NCI-H526 (cell line): Measurements from ENCODE around the gene FYCO1.

Source experiments
- DNase-seq, 2 experiments: peaks; one replicate each; lab custom pipeline; 2025; lab: John Stamatoyannopoulos, UW

Gene FYCO1

DNA sequence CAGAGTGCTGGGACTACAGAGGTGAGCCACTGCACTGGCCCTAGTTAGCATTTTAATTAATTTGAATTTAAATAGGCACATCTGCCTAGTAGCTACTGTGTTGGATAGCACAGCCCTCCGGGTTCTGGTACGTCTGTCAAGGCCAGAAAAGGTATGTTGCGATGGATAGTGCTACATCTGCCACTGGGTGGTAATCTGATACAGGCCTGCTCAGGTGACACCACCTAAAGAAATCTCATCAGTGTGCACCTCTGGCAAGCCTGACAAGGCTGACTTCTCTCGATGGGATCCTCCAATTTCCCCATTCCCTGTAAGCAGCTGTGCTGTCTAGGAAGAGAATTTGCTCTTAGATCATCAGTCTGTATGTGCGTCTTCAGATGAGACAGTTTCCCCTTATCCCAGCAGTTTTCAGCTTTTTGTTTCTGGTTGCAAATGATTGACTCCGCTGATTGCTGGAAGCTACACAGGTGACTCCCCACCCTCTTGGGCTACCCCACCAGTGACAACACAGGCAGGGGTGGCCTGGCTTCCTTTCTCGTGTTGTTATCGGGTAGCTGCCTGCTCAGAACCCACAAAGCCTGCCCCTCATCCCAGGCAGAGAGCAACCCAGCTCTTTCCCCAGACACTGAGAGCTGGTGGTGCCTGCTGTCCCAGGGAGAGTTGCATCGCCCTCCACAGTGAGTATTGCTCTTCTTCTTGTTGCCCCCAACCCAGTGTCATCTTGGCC is 109.5 kb downstream of the FYCO1 start, which contains the start of gene CCR9:
Gene CCR9, plus strand, starts transcription at position 565 of the 727 bp plus-strand sequence. CDS start 8,391 bp downstream, outside the sequence.
- no peak for DNase-seq

DNA sequence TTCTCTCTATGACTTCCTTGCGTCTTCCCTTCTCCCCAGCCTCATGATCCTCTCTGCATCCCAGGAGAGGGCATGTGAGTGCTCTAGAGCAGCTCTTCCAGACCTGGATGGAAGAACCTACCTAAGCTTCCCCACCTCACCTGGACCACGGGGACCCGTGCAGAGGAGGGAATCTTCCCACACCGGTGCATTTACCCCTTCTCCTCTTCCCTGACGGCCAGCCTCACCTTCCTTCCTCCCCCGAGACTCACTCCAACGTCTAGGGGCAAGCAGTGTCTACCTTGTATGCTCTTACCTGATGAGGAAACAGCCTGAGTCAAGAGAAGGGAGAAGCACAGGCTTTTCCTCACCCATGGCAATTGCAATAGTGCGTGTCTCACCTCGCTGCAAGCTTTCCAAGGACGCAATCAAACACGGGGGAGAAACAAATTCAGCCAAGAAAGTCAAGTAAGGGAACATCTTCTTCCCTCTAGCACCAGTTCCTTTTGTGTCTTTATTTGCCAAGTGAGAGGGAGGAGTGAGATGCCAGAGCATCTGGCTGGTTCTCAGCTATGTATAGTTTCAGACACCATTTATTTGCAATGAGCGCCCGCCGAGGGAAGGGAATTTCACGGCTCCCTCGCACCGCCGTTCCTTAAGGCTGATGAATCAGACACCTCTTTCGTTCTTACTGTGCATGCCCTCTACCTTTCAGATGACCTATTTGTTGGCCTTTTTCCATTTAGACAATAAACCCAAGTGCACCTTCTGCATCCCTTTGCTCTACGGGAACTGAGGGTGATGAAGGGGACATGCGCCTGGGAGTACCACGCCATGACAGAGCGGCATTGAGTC is 111.0 kb downstream of the FYCO1 start:
- DNase-seq: no peak

DNA sequence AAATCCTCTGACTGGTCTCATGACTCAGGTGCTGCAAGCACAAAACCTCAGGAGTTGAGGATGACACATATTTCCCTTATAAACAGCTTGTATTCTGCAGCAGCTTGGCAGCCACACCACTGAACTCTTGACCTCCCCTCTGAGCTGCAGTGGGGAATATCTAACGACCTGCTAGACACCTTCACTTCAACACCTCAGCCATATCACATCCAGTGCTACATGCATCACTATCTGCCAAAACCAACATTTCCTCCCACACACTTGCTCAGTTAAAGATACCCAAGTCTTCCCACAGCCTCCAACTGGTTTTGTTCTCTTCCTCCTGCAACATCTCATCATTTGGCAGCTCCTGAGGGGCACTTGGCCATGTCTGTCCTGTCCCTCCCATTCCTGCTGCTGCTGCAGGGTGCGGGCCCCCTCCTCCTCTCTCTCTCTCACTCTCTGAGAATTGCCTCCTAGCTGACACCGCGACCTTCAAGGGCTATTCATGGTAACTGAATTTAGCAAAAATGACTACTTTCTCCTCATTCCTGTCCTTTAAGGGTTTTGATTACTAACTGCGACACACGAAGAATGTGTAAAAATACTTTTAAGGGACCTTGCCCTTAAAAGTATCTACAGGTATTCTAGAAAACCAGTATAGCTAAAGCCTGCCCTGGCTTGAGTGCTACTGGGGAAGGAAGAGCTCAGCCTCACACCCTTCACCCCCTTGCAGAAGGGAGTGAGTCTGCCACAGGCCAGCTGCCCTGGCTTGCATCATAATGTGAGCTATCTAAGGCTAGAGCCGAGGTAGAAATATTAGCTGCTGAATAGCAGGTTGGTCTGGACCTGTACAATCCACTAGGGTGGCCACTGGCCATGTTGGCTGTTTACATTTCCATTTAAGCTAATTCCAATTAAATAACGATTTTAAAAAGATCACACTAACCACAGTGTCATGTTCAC is 114.3 kb downstream of the FYCO1 start:
- no peak for DNase-seq

DNA sequence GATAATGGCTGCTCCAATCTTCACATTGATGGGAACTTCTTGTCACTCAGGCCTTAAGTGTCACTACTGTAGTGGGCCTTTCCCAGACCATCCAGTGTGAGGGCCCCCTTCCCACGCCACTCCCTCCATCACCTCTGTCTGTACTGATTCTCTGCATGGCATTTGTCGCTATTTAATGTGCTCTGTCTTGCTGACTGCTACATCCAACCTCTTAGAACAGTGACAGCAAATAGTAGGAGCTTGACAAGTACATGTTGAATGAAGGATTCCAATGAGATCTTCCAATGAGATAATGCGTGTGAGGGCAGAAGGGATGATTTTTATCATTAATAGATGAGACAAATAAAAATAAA is 114.9 kb downstream of the FYCO1 start:
- DNase-seq: no peak

DNA sequence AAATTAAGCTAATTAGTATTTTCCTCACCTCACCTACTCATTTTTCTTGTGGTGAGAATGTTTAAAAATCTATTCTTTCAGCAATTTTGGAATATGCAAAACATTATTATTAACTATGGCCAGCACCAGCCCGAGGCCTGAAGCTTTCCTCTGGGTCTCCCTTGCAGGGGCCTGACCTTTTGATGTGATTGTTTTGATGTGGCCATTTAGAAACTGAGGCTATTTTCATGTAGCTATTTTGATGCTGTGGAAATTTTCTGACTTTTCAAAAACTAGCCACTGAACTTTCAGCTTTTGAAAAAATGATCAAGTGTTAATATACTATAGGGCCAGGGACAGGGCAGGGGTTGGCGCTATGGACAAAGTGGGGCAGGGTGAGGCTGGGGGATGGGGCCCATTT is 117.5 kb downstream of the FYCO1 start:
- no peak for DNase-seq

DNA sequence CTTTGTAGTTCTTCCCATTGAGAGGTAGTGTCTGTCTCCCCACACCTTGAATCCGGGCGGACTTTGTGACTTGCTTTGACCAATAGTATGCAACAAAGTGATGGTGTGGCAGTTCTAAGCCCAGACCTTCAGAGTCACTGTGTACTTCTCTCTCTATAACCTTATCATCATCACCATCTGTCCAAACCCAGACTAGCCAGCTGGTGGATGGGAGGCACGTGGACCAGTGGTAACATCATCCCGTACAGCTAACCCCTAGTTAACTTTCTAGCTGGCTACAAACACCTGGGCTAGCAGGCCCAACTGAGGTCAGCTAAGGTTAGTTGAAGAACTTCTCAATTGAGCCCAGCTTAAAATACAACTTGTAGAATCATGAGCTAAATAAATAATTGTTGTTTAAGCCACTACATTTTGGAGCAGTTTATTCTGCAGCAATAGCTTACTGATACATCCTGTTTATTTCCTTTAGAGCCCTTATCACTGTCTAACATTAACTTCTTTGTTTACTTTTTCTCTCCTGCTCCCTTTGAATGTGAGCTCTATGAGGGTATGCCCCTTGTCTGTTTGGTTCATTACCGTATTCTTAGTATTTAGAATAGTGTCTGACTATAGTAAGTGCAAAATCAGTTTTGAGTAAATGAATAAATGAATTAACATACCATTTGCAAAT is 120.8 kb downstream of the FYCO1 start:
- no peak for DNase-seq

DNA sequence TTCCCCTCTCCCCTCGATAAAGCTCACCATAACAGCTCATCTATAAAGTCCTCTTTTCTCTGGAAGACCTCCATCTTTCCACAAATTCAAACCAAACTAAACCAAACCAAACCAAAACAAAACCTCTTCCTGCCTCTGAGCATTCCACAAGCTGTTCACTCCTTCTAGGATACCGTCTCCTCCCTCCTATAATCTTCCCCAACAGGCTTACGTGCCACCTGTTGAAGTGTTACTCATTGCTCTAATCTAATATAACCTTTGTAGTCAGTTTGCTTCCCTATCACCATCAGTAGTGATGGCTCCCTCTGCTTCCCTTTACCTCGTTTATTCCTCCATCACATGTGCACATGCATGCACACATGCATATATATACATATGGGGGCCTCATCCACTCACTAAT is 122.0 kb downstream of the FYCO1 start:
- DNase-seq: no peak

DNA sequence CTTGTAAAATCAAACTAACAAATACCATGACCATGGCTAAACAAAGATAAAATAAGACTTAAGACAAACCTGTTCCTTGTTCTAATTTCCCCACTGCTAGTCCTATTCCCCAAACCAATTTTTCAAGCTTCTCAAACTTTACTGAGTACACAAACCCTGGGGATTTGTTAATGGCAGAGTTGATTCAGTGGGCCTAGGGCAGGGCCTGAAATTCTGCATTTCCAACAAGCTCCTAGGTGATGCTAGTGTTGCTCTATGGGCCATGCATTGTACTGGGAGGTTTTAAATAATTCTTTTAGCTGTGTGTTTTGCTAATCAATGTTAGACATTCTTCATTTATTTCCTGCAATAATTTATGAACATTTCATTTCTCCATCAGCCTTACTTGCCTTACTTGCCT is 122.6 kb downstream of the FYCO1 start:
- DNase-seq: no peak

DNA sequence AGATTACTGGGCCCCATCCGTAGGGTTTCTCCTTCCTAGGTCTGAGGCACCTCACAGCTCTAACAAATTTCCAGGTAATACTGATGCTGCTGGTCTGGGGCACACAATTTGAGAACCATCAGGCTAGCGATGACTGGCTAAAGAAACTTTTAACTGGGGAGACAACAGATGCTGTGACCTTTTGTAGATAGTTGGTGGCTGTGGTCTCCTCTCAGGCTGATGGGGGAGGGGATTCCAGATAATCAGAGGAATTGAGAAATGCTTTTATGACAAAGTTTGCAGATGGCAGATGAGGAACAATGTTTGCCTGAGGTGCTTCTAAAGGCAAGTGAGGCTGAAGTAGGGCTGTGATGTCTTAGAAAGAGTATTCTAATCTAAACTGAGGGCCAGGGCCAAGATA is 123.1 kb downstream of the FYCO1 start:
- no peak for DNase-seq

DNA sequence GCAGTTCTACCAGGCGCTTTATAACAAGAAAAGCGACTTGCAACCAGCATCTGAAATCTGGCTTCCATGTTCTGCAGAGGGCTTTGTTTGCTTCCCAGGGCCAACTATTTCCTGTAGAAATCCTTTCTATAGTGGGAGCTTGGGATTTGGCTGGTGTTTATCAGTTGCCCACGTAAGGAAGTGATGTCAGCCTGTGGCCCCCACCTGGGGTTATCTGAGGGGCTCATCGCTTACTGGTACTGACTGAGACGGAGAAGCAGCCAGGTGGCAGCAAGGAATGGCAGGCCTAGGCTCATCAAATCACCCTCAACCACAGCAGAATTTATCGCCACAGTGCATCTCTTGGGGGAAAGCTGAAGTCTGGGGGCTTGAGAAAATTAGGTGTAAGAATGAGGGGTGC is 123.8 kb downstream of the FYCO1 start:
- no peak for DNase-seq

DNA sequence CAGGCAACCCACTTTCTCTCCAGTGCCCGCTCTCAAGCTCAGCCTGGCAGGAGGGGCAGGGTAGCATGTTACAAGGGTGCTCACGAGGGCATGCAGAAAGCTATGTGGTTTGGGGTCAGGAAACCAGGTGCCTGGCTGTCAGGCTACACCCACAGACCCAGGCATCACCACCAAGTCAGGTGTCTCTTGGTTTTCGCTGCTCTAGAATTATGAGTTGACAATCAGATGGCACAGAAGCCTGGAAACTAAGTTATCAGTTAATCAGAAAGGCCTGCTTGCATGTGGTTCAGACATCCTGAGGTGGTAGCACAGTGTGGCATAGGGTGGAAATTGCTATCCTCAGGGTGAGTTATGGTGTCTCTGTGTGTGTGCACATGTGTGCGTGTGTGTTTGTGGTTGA is 125.5 kb downstream of the FYCO1 start:
- no peak for DNase-seq

DNA sequence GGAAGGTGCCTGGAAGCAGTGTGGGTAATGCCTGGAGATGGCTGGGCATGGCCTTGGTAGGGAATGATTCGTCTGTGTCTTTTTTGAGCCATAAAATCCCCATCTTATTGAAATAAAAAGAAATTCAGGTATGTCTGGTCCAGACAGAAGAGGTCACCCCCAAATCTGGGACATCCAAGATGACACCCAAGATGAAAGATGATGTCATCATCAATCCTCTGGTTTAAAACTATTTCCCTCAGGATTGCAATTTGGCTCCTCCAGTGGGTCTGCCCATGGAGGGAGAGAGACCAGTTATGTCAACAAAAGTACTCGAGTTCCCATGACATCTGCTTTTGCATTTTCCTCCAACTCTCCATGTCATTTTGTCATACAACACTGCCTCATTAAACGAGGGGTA is 126.0 kb downstream of the FYCO1 start:
- no peak for DNase-seq

DNA sequence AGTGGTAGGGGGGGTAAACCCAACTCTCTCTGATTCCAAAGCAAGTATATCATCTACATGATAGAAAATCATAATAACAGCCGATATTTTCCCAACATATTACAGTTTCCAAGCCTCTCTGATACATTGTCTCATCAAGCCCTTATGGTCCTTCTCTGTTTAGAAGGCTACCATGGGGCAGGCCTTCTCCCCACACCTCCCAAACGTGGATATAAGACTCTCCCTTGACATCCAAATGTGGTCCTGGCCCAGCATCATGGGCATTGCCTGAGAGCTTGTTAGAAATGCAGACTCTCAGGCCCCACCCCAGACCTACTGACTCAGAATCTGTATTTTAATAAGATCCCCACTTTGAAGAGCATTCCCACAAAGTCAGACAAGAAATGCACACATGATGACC is 127.0 kb downstream of the FYCO1 start:
- no peak for DNase-seq

DNA sequence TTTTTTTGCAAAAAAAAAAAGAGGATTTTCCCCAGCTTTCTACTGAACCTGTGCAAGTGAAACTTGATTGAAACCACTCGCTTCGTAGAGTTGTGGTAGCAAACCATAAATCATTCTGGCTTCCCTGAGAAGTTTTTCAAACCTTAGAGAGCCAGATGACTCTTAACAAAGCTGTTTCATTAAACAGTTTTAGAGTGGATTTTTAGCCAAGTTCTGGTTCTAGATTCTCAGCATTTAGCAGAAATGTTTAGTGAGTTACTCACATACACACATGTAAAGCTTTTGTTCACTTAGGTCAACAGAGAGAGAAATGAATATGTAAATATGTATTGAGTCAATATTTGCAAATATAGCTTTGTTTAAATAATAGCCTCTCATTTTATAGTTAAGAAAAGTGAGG is 127.4 kb downstream of the FYCO1 start:
- DNase-seq: peak; percentile 9 to 20
